22Rv1 (cell line): ENCODE measurements around the gene MUCL3.

Experiments
- CTCF ChIP-seq: fragments of 450-650 bp; IDR thresholded peaks from 2 replicates; pipeline ENCODE4 v1.5.1; 2017; ENCODE audit warnings: mild to moderate bottlenecking
- ZFX ChIP-seq: fragments of 450-650 bp; IDR thresholded peaks from 2 replicates; pipeline ENCODE4 v1.6.1; 2017; ENCODE audit warnings: antibody characterized with exemption, borderline replicate concordance

GRCh38 chr6:30931969-30932645 is 8.7 kb upstream of the MUCL3 start, which contains the start of gene SFTA2:
- TF ChIP-seq CTCF (no peak), ZFX (no peak)
